Measurements from ENCODE around the gene KLHL24. TPM values are rescaled to one million over a fixed set of nuclear protein-coding genes. Genes with fewer than 3 reads are reported as not detected.
"Not testable (repeated sequence)": the region's sequence is repeated elsewhere in the genome, so short reads cannot be mapped to it uniquely, and the experiment has no call there.

KLHL24 gene
- total RNA-seq, 1 donor from 2014 or later: 249 TPM

DNA sequence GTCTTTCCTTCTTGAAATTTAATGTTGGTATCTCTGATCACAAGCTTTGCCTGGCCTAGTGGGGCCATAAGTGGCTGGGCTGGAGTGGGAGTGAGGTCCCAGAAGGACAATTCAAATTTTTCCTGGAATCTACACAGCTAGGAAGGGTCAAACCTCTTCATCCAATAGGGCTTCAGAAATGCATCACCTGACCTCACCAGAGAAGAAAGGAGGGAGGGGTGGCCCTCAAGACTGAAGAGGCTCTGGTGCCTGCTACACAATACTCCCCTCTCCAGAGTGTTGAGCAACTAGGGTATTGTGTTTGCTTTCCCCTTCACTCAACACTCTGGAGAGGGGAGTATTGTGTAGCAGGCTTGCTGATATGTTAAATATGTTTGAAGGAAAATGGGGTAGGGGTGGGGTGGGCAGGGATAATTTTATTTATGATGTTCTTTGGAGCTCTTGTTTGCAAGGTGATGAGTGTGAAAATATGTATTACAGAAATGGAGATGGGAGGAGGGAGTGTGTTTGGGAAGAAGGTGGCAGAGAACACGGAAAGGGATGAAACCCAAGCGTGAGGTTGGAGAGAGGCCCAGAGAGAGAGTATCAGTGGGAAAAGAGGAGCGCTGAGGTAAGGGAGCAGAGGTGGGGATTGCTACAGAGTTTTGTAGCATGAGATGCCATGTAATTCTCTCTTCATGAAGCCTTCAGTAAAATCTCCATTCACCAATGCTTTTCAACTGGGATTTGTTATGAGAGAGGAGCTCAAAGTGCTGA is 5.7 kb upstream of the KLHL24 start:
- peak; percentile 54 for ATAC-seq (ENCODE audit: poor library complexity)
- no peak for DNase-seq
- intact Hi-C loops (cut with DNase I): loop anchor here (5.0 to 10.0 kb wide), 2 partner anchors 47 to 125 kb away; no protein-coding TSS in a partner anchor

DNA sequence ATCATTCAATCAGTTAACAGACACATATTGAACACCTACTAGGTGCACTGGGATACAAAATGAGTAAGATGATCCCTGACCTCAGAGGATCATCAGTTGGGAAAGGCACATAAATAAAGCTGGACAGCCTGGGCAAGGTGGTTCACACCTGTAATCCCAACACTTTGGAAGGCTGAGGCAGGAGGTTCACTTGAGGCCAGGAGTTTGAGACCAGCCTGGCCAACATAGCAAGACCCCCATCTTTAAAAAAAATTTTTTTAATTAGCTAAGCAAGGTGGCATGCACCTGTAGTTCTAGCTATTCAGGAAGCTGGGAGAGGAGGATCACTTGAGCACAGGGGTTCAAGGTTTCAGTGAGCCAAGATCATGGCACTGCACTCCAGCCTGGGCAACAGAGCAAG is 3.7 kb upstream of the KLHL24 start:
- ATAC-seq (ENCODE audit: poor library complexity) (no peak), DNase-seq (no peak)
- intact Hi-C loops (cut with DNase I): loop anchor here (10.0 kb wide), 1 partner anchor 127 kb away; no protein-coding TSS in a partner anchor

DNA sequence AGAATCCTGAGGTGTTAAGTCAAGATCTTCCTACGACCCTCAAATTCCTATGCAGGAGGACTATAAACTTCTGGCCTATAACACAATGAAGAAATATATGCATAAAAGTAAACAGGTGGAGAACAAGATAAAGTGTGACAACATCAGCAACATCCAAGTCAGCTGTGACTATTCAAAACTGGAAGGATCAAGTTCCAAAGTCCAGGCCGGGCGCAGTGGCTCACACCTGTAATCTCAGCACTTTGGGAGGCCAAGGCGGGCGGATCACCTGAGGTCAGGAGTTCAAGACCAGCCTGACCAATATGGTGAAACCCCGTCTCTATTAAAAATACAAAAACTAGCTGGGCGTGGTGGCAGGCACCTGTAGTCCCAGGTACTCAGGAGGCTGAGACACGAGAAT is 2.7 kb upstream of the KLHL24 start:
- not testable (repeated sequence) for ATAC-seq (ENCODE audit: poor library complexity); DNase-seq
- intact Hi-C loops (cut with DNase I): loop anchor here (10.0 kb wide), 1 partner anchor 128 kb away; no protein-coding TSS in a partner anchor

DNA sequence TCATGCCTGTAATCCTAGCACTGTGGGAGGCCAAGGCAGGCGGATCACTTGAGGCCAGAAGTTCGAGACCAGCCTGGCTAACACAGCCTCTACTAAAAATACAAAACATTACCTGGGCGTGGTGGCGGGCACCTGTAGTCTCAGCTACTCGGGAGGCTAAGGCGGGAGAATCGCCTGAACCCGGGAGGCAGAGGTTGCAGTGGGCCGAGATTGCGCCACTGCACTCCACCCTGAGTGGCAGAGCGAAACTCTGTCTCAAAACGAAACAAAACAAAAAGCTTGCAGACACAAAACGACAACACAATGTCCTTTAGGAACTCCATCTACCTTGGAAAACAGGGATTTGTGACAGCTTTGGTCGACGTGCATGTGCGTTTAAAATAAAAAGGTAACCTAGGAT is 716 bp upstream of the KLHL24 start:
- intact Hi-C loops (cut with DNase I): loop anchor here (5.0 to 10.0 kb wide), 2 partner anchors 130 to 373 kb away; no protein-coding TSS in a partner anchor
- DNase-seq (no peak), ATAC-seq (ENCODE audit: poor library complexity) (no peak)

DNA sequence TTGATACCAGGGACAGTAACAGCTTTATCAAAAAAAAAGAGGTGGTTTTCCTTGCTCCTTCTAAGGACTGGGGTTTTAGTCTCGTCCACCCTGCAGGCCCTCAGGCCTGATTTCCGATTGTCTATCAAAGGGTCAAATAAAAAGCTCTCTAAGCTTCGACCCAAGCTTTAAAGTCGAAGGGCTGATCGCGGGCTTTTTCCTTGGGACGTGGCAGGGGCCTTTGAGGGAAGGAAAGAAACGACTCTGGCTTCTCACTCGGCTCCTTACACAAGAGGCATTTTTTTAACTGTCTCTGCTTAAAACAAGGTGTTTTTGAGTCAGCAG is 354 bp upstream of the KLHL24 start:
- intact Hi-C loops (cut with DNase I): loop anchor here (5.0 to 10.0 kb wide), 2 partner anchors 130 to 372 kb away; no protein-coding TSS in a partner anchor
- DNase-seq (no peak), ATAC-seq (ENCODE audit: poor library complexity) (no peak)

DNA sequence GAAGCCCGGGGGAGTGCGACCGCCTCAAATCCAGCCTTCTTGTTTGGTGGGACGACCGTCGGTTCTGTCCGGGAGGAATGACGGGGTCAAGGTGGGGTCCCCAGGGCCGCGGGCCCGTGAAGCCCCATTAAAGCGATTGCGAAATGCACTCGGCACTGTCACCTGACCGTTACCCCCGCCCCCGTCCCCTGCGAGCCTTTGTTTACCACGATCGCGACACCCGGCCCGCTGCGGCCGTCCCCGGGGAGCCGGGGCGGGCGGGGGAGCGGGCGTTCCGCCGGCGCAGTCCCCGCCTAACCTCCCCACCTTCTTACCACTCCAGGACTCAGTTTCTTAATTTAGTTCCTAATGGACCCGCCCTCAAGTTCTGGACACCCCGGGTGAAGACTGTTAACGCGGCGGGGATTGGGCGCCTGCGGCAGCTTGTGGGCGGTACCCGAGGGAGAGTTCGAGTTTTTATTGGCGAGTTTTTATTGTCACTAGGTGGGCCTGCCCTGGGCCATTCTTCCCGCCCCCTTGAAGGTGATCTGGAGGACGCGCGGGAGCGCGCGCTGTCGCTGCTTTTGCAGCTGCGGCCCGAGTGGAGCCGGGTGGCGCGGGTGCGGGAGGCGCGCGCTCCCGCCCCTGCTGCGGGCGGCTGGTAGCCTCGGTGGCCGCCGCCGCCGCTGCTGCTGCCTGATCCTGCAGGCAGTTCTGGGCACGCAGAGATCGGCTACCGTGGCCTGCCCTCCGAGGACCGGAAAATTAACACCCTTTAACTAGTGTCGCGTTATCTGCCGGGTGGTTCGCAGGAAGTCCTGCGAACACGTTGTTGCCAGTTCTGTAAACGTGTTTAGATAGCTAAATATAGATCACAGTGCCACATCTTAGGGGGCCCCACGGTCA is 1.0 kb downstream of the KLHL24 start:
- ATAC-seq (ENCODE audit: poor library complexity): peak; percentile 87
- peak; percentile 96 for DNase-seq
- intact Hi-C loops (cut with DNase I): loop anchor here (5.0 to 10.0 kb wide), 2 partner anchors 132 to 371 kb away; no protein-coding TSS in a partner anchor

DNA sequence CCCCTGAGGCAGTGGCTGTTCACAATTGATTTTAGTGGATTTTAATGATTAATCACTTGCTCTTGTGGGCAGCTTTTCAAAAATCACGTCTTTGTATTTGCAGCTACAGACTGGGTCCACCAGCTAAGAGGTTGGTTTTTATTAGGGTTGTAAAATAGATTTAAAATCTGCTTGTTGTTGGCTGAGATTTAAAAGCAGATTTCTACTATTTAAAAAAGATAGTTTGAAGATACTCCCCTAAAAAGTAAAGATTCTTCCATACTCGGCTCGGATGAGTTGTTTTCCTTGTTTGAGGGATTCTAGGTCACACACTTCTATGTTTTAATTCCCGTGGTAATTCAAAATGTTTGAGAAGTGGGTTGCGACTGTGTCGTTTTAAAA is 1.7 kb downstream of the KLHL24 start:
- intact Hi-C loops (cut with DNase I): loop anchor here (5.0 to 10.0 kb wide), 2 partner anchors 132 to 370 kb away; no protein-coding TSS in a partner anchor
- DNase-seq (no peak), ATAC-seq (ENCODE audit: poor library complexity) (no peak)

DNA sequence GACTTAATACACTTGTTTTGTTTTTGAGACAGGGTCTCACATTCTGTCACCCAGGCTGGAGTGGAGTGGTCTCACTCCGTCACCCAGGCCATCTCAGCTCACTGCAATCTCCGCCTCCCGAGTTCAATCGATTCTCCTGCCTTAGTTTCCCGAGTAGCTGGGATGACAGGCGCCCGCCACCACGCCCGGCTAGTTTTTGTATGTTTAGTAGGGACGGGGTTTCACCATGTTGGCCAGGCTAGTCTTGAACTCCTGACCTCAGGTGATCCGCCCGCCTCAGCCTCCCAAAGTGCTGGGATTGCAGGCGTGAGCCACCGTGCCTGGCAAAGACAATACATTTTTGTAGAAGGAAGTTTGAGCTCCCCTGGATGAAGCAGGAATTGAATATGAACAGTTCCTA is 2.2 kb downstream of the KLHL24 start:
- ATAC-seq (ENCODE audit: poor library complexity); DNase-seq: not testable (repeated sequence)
- intact Hi-C loops (cut with DNase I): loop anchor here (5.0 to 10.0 kb wide), 2 partner anchors 133 to 370 kb away; no protein-coding TSS in a partner anchor

DNA sequence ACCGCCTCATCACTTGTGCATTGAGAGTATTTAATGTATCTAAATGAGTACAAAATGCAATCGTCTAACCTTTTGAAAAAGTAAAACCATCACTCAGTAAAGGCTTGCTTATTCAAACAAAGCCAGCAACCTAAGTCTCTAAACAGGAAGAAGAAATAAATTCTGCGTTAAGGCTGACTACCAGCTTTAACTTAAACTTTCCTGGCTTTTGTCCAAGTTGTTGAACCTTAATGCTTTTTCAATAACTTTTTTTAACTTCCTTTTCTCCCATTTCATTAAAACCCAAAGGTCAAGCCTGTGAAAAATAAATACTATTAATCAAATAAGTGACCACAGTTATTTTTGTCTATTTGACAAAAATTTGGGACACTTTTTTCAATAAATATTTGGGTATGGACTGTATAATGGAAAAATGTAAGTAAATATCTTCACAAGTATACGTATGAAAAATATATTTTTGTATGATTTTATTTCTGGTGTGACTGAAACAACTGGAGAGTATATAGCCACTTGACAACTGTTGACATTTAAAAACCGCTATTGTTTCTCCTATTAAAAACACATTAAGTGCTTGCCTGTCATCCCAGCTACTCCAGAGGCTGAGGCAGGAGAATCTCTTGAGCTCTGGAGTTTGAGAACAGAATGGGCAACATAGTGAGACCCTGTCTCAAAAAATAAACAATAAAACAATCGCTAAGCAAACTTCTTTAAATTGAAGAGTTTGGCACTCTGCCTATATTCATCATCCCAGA is 2.9 kb downstream of the KLHL24 start:
- intact Hi-C loops (cut with DNase I): loop anchor here (5.0 to 10.0 kb wide), 2 partner anchors 133 to 369 kb away; no protein-coding TSS in a partner anchor

DNA sequence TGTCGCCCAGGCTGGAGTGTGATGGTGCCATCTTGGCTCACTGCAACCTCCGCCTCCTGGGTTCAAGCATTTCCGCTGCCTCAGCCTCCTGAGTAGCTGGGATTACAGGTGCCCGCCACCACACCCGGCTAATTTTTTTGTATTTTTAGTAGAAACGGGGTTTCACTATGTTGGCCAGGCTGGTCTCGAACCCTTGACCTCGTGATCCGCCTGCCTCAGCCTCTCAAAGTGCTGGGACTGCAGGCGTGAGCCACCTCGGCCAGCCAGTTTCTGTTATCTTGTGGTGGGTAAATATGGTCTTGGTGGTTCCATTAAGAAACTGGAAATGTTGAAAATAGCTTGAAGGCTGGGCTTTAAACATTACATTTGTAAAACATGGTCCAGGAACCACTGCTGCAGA is 5.2 kb downstream of the KLHL24 start:
- intact Hi-C loops (cut with DNase I); ATAC-seq (ENCODE audit: poor library complexity); DNase-seq: not testable (repeated sequence)

More for the DNA sequence above, 2.9 kb downstream of the KLHL24 start:
- no peak for ATAC-seq (ENCODE audit: poor library complexity)
- no peak for DNase-seq

DNA sequence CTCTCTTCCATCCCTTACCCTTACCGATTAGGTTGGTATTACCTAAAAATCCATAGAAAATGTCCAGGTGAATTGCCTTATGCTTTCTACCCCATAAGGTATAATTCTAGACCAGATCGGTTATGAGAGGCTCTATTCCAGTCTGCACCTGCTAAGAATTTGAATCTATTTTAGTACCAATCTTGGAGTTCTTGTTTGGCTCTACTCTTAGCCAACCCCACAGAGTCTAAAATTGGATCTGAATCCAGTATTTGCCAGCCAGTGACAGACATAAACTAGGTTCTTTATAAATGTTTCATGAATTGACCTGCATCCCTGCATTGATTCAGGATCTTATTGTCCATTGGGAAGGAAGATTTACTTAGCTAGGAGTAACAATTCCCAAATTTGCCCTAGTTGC is 6.5 kb downstream of the KLHL24 start:
- ATAC-seq (ENCODE audit: poor library complexity) (peak; percentile 79), DNase-seq (no peak)
- intact Hi-C loops (cut with DNase I): no loop called here

DNA sequence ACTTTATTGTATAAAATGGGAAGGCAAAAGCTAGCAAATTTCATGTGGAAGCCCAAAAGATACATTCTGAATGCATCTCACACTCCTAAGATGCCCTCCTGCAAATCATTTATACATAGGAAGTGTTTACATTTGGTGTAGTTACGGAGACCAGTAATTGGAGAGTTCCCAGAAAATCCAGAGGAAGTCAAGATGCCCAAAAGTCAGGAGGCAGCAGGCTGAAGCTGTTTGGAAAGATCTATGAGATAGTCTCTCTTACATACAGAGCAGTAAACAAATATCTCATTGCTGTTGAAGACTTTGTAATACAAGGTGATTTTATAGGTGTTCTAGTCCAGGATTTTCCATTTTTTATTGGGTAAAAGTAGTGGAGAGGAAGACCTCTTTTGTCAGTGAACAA is 8.8 kb downstream of the KLHL24 start:
- no peak for DNase-seq
- no peak for ATAC-seq (ENCODE audit: poor library complexity)
- intact Hi-C loops (cut with DNase I): no loop called here

DNA sequence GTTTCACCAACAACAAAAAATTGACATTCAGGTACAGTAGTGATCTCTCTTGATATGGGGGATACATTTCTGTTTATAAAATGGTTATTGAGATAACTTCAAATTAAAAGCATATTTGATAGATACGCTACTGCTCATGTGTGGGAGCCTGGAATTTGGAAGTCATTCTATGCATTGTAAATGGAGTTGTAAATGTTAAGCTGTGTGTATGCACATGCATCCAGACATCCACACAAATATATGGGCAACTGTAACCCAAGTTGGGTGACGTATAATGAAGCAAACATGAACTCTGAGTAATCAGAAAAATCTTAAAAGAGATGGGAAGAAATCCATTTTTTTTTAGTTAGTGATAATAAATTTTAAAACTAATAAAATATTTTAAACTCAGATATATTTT is 9.8 kb downstream of the KLHL24 start:
- intact Hi-C loops (cut with DNase I): no loop called here
- no peak for ATAC-seq (ENCODE audit: poor library complexity)
- no peak for DNase-seq

DNA sequence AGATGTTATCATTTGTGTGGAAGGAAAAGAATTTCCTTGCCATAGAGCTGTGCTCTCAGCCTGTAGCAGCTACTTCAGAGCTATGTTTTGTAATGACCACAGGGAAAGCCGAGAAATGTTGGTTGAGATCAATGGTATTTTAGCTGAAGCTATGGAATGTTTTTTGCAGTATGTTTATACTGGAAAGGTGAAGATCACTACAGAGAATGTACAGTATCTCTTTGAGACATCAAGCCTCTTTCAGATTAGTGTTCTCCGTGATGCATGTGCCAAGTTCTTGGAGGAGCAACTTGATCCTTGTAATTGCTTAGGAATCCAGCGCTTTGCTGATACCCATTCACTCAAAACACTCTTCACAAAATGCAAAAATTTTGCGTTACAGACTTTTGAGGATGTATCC is 15.1 kb downstream of the KLHL24 start:
- intact Hi-C loops (cut with DNase I): no loop called here
- no peak for ATAC-seq (ENCODE audit: poor library complexity)
- no peak for DNase-seq

DNA sequence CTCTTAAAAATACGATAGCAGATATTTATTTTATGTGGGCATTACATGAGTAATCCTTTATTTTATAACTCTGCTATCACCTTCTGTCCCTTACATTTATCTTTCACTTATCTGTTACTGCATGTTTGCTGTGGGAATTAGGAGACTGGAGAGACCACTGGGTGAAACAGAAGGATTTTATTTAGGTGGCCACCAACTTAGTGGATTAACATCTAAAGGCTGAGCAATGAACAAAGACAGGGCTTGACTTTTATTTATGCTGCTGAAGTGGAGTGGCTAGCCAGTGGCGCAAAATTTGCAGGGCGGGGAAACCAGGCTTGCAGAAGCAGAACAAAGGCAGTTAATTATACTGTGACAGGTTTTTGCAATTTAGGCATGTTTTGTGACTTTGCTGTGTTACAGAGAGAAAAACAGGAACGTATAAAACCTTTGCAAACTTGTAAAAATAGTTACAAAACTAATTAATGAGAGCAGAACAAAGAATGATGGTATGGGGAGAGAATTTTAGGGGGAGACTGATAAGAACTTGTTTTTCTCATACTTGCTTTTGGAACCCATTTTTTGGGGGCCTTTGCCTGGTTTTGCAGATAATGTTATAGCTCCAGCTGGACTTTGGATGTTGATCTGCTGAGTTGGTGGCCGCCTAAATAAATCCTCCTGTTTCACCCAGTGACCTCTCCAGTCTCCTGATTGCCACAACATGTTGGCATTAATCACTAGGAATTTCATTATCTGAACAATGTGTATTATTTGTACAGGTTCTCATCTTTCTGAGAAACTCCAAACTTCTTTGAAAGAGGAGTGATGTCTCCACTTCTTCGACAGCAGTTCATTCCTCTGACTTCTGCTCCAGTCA is 18.0 kb downstream of the KLHL24 start:
- no peak for DNase-seq
- intact Hi-C loops (cut with DNase I): no loop called here
- no peak for ATAC-seq (ENCODE audit: poor library complexity)

DNA sequence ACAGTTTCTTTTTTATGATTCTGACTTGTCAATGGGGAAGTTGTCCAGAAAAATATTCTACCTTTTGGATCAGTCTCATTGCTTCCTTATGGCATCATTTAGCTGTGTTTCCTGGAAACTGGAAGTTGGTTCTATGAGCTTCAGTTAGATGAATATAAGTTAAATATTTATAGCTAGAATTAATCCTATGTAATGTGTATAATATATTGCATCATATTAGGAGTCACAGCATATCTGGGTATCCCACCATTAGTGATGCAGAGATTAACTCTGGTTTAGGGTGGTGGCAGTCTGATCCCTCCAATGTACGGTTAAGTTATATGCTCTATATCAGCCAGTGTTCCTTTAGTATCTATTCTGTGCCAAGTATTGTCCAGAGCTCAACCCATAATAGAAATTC is 19.3 kb downstream of the KLHL24 start:
- DNase-seq (no peak), ATAC-seq (ENCODE audit: poor library complexity) (no peak)
- intact Hi-C loops (cut with DNase I): no loop called here

DNA sequence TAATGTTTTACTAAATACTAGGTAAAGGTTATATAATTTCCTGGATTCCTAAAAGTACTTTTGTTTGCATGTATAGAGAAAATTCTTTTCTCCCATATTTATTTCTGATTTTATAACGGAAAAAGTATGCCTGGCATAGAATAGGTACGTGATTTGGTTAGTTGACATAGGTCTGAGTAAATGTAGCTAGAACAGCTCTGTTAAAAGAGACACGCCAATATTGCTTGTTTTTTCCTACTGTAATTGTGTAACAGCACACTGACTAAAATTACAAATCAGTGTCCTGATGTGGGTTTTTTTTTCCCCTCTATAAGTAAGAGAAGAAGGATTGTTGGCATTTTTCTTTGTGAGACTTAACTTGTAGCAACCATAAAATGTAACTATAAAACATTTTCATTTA is 26.7 kb downstream of the KLHL24 start:
- ATAC-seq (ENCODE audit: poor library complexity): no peak
- no peak for DNase-seq
- intact Hi-C loops (cut with DNase I): no loop called here

DNA sequence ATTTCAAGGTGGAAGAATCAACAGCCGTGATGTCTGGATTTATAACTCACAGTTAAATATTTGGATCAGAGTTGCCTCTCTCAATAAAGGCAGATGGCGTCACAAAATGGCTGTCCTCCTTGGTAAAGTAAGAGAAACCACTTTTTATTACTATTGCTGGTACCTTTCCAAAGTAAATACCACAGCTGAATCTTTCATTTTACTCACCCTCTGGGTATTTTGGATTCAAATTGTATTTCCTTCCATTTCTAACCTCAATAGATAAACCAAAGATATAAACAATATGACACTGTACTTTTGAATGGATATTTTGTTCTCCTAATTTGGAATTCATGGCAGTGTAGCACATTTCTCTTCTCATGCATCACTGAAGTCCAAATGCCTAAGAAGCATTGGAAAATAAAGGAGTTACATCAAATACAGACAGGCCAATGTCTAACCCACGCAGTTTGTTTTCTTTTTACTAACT is 29.5 kb downstream of the KLHL24 start:
- intact Hi-C loops (cut with DNase I): no loop called here
- DNase-seq (no peak), ATAC-seq (ENCODE audit: poor library complexity) (no peak)
